Measurements from ENCODE around the gene DCUN1D2. TPM values are rescaled to one million over a fixed set of nuclear protein-coding genes. Genes with fewer than 3 reads are reported as not detected.

Gene DCUN1D2
- total RNA-seq, 4 donors from 2014 or later: 12.0 to 35.2 (median 18.9) TPM

DNA sequence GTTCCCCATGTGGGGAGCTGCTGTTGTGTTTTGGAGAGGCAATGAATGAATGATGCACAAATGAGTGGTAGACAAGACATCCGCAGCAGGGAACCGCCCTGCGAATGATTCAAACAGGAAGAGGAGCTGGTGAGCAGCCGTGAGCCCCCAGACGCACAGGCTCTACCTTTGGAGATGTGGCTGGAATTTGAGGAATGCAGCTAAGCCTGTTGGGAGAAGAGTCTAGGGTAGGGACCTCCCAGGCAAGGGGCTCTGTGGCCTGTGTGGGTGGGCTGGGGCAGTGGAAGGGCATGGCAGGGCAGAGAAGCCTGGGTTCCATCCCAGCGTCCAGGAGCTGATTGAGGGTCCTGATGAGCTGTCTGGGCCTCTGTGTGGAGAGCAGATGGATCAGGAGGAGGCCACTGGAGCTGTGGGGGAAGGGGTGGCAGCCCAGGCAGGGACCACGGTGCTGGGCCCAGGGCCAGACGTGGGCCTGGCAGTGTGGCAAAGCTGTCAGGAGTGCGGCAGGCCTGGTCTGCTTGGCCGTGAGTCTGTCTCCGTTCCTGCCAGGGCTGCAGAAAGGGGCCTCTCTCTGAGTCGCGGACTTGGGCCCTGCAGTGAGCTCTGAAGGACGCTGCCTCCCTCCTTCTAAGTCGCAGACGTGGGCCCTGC is 41.8 kb upstream of the DCUN1D2 start:
- peak in 1 of 2 donors; percentile 50 for DNase-seq (ENCODE audit: low spot score in 2 of 2)
- TF ChIP-seq, protein P1, sequence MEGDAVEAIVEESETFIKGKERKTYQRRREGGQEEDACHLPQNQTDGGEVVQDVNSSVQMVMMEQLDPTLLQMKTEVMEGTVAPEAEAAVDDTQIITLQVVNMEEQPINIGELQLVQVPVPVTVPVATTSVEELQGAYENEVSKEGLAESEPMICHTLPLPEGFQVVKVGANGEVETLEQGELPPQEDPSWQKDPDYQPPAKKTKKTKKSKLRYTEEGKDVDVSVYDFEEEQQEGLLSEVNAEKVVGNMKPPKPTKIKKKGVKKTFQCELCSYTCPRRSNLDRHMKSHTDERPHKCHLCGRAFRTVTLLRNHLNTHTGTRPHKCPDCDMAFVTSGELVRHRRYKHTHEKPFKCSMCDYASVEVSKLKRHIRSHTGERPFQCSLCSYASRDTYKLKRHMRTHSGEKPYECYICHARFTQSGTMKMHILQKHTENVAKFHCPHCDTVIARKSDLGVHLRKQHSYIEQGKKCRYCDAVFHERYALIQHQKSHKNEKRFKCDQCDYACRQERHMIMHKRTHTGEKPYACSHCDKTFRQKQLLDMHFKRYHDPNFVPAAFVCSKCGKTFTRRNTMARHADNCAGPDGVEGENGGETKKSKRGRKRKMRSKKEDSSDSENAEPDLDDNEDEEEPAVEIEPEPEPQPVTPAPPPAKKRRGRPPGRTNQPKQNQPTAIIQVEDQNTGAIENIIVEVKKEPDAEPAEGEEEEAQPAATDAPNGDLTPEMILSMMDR (IDR thresholded peaks at IDR 0.05): no peak
- TF ChIP-seq POLR2A (IDR thresholded peaks at IDR 0.05): no peak
- H3K4me3 ChIP-seq (ENCODE audit: low read depth, poor library complexity, severe bottlenecking): no peak overlapping the region
- intact Hi-C loops (cut with DNase I; ENCODE audit: low total_unique reads): no loop called here
- 75 to 79% methylated on average over 8 to 16 of the region's 16 CpGs for WGBS, 2 donors

DNA sequence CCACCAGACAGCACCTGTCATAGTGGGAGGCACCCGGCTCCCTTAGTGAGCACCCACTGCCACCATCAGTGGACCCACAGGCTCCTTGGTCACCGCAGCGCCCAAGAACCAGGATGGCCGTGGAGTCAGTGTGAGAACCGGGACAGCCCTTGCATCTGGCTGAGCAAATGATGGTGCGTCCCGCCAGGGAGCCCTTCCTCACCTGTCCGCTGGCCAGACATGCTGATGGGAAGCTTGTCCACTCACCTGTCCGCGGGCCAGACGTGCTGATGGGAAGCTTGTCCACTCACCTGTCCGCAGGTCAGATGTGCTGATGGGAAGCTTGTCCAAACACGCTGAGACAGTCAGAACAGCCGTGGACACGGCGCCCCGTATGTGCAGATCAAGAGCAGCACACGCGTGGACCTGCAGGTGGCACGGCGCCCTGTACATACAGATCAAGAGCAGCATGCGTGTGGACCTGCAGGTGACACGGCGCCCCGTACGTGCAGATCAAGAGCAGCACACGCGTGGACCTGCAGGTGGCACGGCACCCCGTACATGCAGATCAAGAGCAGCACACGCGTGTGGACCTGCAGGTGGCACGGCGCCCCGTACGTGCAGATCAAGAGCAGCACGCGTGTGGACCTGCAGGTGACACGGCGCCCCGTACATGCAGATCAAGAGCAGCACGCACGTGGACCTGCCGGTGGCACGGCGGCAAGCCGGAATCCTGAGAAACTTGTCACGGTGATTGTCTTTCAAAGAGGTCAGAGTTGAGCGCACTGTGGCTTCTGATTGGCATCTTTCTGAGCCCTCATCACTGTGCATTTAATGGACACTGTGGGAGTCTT is 40.7 kb upstream of the DCUN1D2 start:
- WGBS, 2 donors: 93 to 94% methylated on average over 46 to 47 of the region's 49 CpGs
- intact Hi-C loops (cut with DNase I; ENCODE audit: low total_unique reads): no loop called here
- no peak overlapping the region for H3K4me3 ChIP-seq (ENCODE audit: low read depth, poor library complexity, severe bottlenecking)
- DNase-seq (ENCODE audit: low spot score in 2 of 2): peak in 1 of 2 donors; percentile 23
- TF ChIP-seq, protein P1 (IDR thresholded peaks at IDR 0.05): no peak
- no peak for TF ChIP-seq POLR2A (IDR thresholded peaks at IDR 0.05)

DNA sequence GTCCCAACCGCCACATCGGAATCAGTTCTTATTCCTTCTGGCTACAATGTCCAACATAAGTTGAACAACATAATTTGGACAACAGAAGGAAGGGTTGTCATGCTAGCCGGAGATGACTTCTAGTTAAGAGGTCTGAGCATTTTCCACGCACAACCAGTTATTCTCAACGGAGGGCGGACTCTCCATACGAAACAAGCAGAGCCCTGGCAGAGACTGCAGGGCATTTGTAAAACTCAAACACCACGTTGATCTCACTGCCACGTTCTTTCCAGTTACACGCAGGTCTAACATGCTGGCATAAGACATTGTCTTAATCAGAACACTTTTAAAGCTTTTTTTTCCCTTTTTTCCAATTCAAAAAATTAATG is 38.3 kb upstream of the DCUN1D2 start:
- no peak overlapping the region for H3K4me3 ChIP-seq (ENCODE audit: low read depth, poor library complexity, severe bottlenecking)
- WGBS, 2 donors: 92 to 94% methylated on average over 10 of the region's 10 CpGs
- DNase-seq (ENCODE audit: low spot score in 2 of 2): peak in 1 of 2 donors; percentile 21
- intact Hi-C loops (cut with DNase I; ENCODE audit: low total_unique reads): no loop called here
- TF ChIP-seq POLR2A (IDR thresholded peaks at IDR 0.05): no peak
- TF ChIP-seq, protein P1 (IDR thresholded peaks at IDR 0.05): no peak

DNA sequence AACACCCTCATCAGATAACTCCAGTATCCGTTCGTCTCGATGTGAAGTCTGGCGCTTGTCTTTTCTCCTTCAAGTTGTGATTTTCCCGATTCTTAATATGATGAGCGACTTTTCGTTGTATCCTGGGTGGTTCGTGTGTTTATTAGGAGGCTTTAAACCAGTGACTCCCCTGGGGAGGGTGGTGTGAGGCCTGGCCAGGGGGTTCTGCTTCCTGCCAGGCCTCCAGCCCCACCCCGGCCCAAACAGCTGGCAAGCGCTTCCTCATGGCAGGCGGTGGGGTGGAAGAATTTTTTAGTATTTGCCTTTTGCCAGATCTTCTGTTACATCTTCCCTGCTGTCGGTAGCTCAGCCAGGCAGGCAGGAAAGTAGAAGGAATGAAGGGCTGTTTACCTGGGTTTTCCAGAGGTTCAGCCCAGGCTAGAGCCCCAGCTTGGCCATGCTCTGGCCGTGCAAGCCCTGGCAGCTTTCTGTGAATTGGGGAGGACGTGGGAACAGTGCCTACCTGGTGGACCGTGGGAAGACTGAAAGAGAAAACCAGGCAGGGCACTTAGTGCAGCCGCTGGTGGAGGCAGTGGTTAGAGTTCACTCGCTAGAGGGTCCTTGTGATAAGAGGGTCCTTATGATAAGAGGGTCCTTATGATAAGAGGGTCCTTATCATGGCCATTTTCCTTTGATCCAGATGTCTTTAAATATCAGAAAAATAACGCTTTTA is 37.7 kb upstream of the DCUN1D2 start:
- TF ChIP-seq POLR2A (IDR thresholded peaks at IDR 0.05): no peak
- TF ChIP-seq, protein P1 (IDR thresholded peaks at IDR 0.05): no peak
- WGBS, 2 donors: 75 to 76% methylated on average over 18 of the region's 18 CpGs
- no peak overlapping the region for H3K4me3 ChIP-seq (ENCODE audit: low read depth, poor library complexity, severe bottlenecking)

DNA sequence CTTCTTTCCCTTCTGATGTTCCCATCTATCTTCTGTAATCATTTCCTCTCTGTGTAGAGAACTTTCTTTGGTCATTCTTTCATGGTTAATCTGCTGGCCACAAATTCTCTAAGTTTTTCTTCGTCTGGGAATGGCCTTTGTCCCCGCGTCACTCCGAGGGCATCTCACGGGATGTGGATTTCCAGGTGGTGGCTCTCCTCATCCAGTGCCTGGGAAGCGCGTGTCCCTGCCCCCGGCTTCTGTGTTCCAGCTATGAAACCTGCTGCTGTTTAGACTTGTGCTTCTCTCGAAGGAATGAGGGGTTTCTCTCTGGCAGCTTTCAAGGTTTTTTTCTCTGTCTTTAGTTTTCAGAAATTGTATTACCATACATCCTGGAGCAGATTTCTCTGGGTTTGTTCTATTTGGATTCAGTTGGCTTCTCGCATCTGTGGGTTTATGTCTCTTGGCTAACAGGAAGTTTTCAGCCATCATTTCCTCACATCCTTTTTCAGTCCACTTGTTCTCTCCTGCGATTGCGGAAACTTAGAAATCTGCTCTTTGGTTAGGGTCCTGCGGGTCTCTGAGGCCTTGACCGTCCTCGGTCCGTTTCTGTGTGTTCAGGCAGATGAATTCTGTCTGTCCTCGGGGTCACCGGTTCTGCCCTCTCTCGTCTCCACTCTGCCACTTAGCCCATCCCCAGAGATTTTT is 36.9 kb upstream of the DCUN1D2 start:
- TF ChIP-seq, protein P1 (IDR thresholded peaks at IDR 0.05): no peak
- no peak for TF ChIP-seq POLR2A (IDR thresholded peaks at IDR 0.05)
- intact Hi-C loops (cut with DNase I; ENCODE audit: low total_unique reads): no loop called here
- DNase-seq (ENCODE audit: low spot score in 2 of 2): peak in 1 of 2 donors; percentile 40
- no peak overlapping the region for H3K4me3 ChIP-seq (ENCODE audit: low read depth, poor library complexity, severe bottlenecking)
- 83 to 87% methylated on average over 19 of the region's 19 CpGs for WGBS, 2 donors

More for the DNA sequence above, 37.7 kb upstream of the DCUN1D2 start:
- DNase-seq (ENCODE audit: low spot score in 2 of 2): peak in 1 of 2 donors; percentile 72
- intact Hi-C loops (cut with DNase I; ENCODE audit: low total_unique reads): no loop called here
